BJ (cell line): Measurements from ENCODE around the gene TRIB2. TPM values are rescaled to one million over a fixed set of nuclear protein-coding genes. Genes with fewer than 3 reads are reported as not detected.

Experiments
- CTCF ChIA-PET: fragments of 350-600 bp; formaldehyde crosslinking; extraction: SDS; loops from one replicate; lab custom pipeline; 2021; ENCODE audit warnings: antibody characterized with exemption, inconsistent platforms; lab: Yijun Ruan, JAX
- POLR2A ChIA-PET: fragments of 300-600 bp; sonication (Branson Sonifier 250); formaldehyde crosslinking; extraction: SDS; loops from one replicate; lab custom pipeline; 2021; ENCODE audit warnings: antibody characterized with exemption; lab: Charles Lee
- DNase-seq: peaks from one replicate; pipeline ENCODE4 v3.0.0-alpha.2; 2011; ENCODE audit warnings: low read depth
- H3K27me3 ChIP-seq: 2 replicates; pipeline ENCODE4 v1.6.0; 2011; ENCODE audit warnings: low read length; ENCODE audit not compliant: control insufficient read depth, insufficient read depth
- H3K36me3 ChIP-seq: 2 replicates; pipeline ENCODE4 v1.5.1; 2011; ENCODE audit warnings: low read length; ENCODE audit not compliant: control insufficient read depth, insufficient read depth
- H3K4me3 ChIP-seq: 2 replicates; pipeline ENCODE4 v1.5.1; 2011; ENCODE audit warnings: low read depth, mild to moderate bottlenecking, control low read depth, low read length
- polyA plus RNA-seq: library from polyadenylated mRNA; depleted of rRNA; stranded (reverse); fragments of >200 nt; gene quantifications from 2 replicates; pipeline ENCODE4 v1.2.3, GENCODE V29; 2011
- TF ChIP-seq, protein P1 (sequence below): IDR thresholded peaks from 2 replicates; pipeline ENCODE4 v1.5.1; 2011; ENCODE audit warnings: low read depth, mild to moderate bottlenecking, control low read depth, inconsistent platforms, low read length, moderate library complexity; ENCODE audit not compliant: insufficient read depth

TRIB2 gene
- polyA plus RNA-seq, 1 experiment: 11.0 TPM

DNA sequence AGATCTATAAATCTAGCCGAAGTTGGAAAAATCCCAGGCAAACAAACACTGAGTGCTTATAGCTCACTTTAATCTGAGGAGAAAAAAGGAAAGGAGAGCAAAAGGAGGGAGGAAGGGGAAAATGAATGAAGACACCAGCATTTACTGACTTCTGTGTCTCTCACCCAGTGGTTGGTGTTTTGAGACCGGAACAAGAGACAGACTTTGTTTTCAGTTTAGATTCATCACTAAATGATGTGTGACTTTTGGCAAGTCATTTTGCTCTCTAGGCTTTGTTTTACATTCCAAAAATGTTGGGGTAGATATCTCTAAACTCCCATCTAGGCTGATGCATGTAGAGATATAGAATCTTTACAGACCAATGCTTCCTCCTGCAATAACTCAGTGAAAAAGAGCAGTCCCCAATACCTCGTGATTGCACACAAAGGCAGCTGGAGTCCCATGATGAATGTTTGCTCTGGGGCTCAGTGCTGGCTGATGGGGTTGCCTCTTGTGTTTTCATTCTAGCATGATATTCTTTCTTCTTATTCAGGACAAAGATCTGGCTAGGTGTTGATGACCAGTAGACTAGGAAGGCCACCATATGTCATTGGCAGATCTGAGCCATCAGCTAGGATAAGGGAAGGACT lies 51.4 kb downstream of the TRIB2 start:
- ChIA-PET CTCF (interaction anchor here (0.7 to 1.4 kb wide), 2 partner anchors 9 to 10 kb away, joined by 3 read pairs; no protein-coding TSS in a partner anchor), POLR2A (no interaction called here)
- TF ChIP-seq, protein P1, sequence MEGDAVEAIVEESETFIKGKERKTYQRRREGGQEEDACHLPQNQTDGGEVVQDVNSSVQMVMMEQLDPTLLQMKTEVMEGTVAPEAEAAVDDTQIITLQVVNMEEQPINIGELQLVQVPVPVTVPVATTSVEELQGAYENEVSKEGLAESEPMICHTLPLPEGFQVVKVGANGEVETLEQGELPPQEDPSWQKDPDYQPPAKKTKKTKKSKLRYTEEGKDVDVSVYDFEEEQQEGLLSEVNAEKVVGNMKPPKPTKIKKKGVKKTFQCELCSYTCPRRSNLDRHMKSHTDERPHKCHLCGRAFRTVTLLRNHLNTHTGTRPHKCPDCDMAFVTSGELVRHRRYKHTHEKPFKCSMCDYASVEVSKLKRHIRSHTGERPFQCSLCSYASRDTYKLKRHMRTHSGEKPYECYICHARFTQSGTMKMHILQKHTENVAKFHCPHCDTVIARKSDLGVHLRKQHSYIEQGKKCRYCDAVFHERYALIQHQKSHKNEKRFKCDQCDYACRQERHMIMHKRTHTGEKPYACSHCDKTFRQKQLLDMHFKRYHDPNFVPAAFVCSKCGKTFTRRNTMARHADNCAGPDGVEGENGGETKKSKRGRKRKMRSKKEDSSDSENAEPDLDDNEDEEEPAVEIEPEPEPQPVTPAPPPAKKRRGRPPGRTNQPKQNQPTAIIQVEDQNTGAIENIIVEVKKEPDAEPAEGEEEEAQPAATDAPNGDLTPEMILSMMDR: no peak
- no peak overlapping the region for H3K4me3 ChIP-seq
- no peaks in the 10 kb centered on the region for H3K36me3 ChIP-seq
- no peaks in the 10 kb centered on the region for H3K27me3 ChIP-seq
- no peak for DNase-seq

DNA sequence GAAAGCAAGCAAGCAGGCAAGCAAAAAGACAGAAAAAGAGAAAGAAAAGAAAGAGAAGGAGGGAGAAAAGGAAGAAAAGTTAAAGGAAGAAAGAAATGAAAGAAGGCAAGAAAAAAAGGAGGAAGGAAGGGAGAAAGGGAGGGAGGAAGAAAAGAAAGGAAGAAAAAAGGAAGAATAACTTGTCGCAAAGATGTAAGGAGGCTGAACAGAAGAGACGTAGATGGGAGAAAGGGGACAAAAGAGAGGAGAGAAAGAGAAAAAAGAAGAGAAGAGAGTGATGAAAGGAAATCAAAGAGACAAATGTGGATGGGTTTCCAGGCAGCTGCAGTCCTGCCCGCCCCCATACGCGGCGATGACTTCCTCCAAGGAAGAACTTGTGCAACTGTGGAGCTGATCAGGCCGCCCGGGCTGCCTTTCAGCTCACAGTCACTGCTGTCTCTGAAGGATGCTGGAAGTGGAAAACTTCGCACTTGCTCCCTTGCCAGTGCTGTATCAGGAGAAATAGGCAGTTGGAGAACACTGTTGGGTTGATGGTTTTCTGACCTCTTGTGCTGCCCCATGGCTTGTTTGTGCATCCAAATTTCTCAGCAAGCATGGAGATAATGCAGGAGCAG lies 52.9 kb downstream of the TRIB2 start:
- TF ChIP-seq, protein P1: no peak
- H3K4me3 ChIP-seq: no peak overlapping the region
- no peaks in the 10 kb centered on the region for H3K27me3 ChIP-seq
- no peaks in the 10 kb centered on the region for H3K36me3 ChIP-seq
- ChIA-PET CTCF (interaction anchor here (1.7 kb wide), 1 partner anchor 14 kb away, joined by 5 read pairs; no protein-coding TSS in a partner anchor), POLR2A (no interaction called here)
- no peak for DNase-seq

DNA sequence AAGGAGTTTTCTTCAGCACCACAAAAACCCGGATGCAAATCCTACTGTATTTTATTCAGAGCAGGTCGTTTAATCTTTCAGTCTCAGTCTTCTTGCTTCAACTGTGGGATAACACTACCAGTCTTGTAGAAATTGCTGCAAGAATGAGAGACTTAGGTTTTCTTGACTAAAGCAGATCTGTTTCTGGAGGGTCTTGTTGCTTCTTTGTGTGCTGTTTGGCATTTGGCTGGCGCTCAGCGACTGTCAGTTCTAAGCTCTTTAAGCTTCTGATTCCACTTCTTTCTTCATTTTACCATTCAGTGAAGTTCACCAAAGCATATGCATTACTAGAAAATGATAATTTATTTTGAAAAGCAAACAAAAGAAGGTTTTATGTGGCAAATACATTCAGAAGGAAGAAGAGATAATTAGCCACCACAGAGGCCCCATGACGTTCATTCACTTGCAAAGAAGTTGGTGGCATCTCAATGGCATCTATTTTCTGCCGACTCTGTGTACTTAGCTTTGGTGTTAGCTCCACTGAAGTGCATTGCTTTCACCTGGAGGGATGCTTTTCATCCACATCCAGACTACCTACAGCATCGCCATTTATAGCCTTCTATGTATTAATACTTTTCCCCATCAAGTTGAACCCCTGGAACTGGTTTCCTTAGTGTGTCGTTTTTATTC lies 53.7 kb downstream of the TRIB2 start:
- no peak for DNase-seq
- Histone ChIP-seq H3K27me3 (no peaks in the 10 kb centered on the region), H3K4me3 (no peak overlapping the region), H3K36me3 (no peaks in the 10 kb centered on the region)
- TF ChIP-seq, protein P1: no peak
- ChIA-PET POLR2A (no interaction called here), CTCF (interaction anchor here (0.7 to 1.7 kb wide), 2 partner anchors 9 to 13 kb away, joined by 3 to 5 read pairs; no protein-coding TSS in a partner anchor)

DNA sequence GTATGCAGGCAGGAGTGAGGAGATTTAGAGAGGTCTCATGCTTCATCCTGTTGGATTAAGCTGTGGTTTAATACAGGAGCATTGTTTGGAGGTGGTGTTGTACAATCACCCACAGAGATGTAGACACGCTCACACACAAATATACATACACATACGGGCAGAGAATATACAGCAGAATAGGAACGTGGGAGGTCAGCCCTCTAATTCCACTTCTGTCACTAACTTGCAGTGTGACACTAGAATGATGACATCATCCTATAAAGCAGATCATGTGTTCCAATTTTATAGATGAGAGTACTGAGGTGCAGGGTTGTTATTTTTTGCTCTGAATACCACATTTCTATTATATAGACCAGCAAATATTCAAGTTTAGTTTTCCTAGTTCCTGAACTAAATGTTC lies 54.4 kb downstream of the TRIB2 start:
- ChIA-PET CTCF (no interaction called here), POLR2A (no interaction called here)
- Histone ChIP-seq H3K36me3 (no peaks in the 10 kb centered on the region), H3K4me3 (no peak overlapping the region), H3K27me3 (no peaks in the 10 kb centered on the region)
- TF ChIP-seq, protein P1: no peak
- DNase-seq: no peak

DNA sequence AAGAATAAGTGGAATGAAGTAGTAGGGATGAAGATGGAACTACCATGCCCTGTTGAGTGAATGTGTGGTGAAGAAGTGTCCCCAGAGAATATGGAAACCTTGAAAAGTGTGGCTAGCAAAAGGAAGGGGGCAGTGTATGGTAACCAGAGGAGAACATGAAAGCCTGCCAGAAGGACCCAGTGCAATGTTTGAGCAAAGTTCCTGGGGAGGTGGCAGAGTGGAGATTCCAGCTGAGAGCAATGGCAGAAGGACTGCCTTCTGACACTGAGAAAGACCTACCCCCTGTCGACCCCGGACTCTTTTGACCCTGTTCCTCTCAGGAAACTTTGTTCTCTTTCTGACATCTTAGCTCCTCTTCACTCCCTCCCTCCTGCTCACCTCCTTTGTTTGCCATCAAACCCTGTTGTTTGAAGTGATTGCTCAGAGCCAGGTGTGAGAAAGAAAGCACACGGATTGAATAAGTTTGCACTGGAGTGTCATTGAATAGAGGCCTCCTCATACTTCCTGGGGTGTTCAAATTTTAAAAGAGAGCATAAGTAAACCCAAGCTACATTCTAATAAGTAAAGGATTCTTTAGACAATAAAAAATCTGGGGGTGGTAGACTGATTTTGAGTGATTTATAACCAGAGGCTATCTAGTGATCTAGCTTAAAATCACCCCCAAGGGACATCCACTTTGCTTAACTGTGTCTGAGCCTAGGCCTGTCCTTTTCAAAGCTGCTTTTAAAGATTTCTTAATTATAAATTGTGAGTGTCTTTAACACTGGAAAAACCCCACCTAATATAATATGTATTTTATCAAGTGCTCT lies 57.1 kb downstream of the TRIB2 start:
- POLR2A ChIA-PET: no interaction called here
- TF ChIP-seq, protein P1: no peak
- CTCF ChIA-PET: interaction anchor here (0.6 to 1.4 kb wide), 5 partner anchors 8 to 291 kb away, joined by 3 to 4 read pairs (median 3); no protein-coding TSS in a partner anchor

More for the DNA sequence above, 57.1 kb downstream of the TRIB2 start:
- Histone ChIP-seq H3K27me3 (no peaks in the 10 kb centered on the region), H3K4me3 (no peak overlapping the region), H3K36me3 (no peaks in the 10 kb centered on the region)
- no peak for DNase-seq
